Measurements from ENCODE around the gene MEAF6. TPM values are rescaled to one million over a fixed set of nuclear protein-coding genes. Genes with fewer than 3 reads are reported as not detected.
A peak's percentile ranks its signal among the peaks of the same experiment; 100 is the strongest.

The MEAF6 gene
- total and polyA plus RNA-seq, 2 donors (not counting 3 experiments of a cell fraction or from before 2014, with no cell fraction given): 28.0 to 62.5 TPM

DNA sequence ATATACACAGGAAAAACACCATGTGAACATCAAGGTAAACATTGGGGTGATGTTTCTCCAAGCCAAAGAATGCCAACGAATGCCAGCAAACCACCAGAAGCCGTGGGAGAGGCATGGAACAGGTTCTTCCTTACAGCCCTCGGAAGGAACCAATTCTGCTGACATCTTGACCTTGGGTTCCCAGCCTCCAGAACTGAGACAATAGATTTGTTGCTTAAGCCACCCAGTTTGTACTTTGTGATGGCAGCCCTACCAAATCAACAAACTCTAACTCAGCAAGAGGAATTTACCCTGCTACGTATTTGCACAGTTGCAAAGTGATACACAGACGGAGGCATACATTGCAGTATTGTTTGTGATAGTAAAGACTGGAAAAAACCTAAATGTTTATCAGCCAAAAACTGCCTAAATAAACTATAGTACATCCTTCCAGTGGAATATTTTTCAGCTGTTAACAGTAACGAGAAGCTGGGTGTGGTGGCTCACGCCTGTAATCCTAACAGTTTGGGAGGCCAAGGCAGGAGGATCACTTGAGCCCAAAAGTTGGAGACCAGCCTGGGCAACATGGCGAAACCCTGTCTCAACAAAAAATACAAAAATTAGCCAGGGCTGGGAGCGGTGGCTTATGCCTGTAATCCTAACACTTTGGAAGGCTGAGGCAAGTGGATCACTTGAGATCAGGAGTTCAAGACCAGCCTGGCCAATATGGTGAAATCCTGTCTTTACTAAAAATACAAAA lies 52.7 kb downstream of the MEAF6 start:
- H3K9ac ChIP-seq (replicated peaks; ENCODE audit: extremely low read depth, insufficient read depth, low read length): no peak overlapping the region
- H4K20me1 ChIP-seq (replicated peaks; ENCODE audit: control insufficient read depth, extremely low read depth, insufficient read depth, low read length): no peaks in the 10 kb centered on the region
- DNase-seq (ENCODE audit: low read depth, low spot score) (peak; percentile 42), FAIRE-seq (peak; percentile 52)
- TF ChIP-seq POLR2AphosphoS5 (IDR thresholded peaks at IDR 0.05; ENCODE audit: insufficient read depth, low read depth, low read length): no peak
- no peak for TF ChIP-seq FOS (IDR thresholded peaks at IDR 0.05; ENCODE audit: borderline replicate concordance, insufficient read depth, low read length)
- no peak for TF ChIP-seq EZH2 (IDR thresholded peaks at IDR 0.05; ENCODE audit: borderline replicate concordance, low read depth, low read length, severe bottlenecking)
- TF ChIP-seq, protein P1, sequence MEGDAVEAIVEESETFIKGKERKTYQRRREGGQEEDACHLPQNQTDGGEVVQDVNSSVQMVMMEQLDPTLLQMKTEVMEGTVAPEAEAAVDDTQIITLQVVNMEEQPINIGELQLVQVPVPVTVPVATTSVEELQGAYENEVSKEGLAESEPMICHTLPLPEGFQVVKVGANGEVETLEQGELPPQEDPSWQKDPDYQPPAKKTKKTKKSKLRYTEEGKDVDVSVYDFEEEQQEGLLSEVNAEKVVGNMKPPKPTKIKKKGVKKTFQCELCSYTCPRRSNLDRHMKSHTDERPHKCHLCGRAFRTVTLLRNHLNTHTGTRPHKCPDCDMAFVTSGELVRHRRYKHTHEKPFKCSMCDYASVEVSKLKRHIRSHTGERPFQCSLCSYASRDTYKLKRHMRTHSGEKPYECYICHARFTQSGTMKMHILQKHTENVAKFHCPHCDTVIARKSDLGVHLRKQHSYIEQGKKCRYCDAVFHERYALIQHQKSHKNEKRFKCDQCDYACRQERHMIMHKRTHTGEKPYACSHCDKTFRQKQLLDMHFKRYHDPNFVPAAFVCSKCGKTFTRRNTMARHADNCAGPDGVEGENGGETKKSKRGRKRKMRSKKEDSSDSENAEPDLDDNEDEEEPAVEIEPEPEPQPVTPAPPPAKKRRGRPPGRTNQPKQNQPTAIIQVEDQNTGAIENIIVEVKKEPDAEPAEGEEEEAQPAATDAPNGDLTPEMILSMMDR (IDR thresholded peaks at IDR 0.05; ENCODE audit: extremely low read depth in 1 of 2, insufficient read depth in 1 of 2, low read depth in 1 of 2, low read length in 2 of 2): no peak
- H3K27me3 ChIP-seq (ENCODE audit: control insufficient read depth in 2 of 2, insufficient read depth in 2 of 2, low read length in 2 of 2): no peaks in the 10 kb centered on the region
- H3K9me1 ChIP-seq (replicated peaks; ENCODE audit: control insufficient read depth, extremely low read depth, insufficient read depth, low read length): no peaks in the 10 kb centered on the region
- H2AFZ ChIP-seq (ENCODE audit: low read depth, low read length): no peak overlapping the region
- intact Hi-C loops (cut with micrococcal nuclease): no loop called here
- no peak overlapping the region for H3K4me3 ChIP-seq (replicated peaks in 1 of 3; ENCODE audit: insufficient read depth in 1 of 3, low read depth in 1 of 3, low read length in 3 of 3)
- BruUV-seq (replicated peaks): no TSS peak
- POLR2A ChIA-PET: no interaction called here
- no peak overlapping the region for H3K27ac ChIP-seq (ENCODE audit: insufficient read depth, low read depth, low read length)
- no peaks in the 10 kb centered on the region for H3K36me3 ChIP-seq (ENCODE audit: control insufficient read depth in 2 of 2, extremely low read depth in 1 of 2, insufficient read depth in 2 of 2, low read length in 2 of 2)
- CTCF ChIA-PET: interaction anchor here (1.2 to 9.9 kb wide), 3 partner anchors 8 to 34 kb away, joined by 3 to 337 read pairs (median 5); no protein-coding TSS in a partner anchor
- H3K4me2 ChIP-seq (ENCODE audit: insufficient read depth, low read length): no peak overlapping the region
- no peaks in the 10 kb centered on the region for H3K9me3 ChIP-seq (replicated peaks; ENCODE audit: control insufficient read depth, insufficient read depth, low read length)
- no peaks in the 10 kb centered on the region for H3K4me1 ChIP-seq (ENCODE audit: control insufficient read depth, extremely low read depth, insufficient read depth, low read length)
- no peaks in the 10 kb centered on the region for H3K79me2 ChIP-seq (ENCODE audit: control insufficient read depth, insufficient read depth, low read length)
- dilution Hi-C loops (cut with MboI; ENCODE audit: extremely low pct_ligation_motif_present, low sequenced_read_pairs): no loop called here

All from endothelial cell of umbilical vein (primary cell).